H1 (cell line): Measurements from ENCODE around the gene RERE. TPM values are rescaled to one million over a fixed set of nuclear protein-coding genes. Genes with fewer than 3 reads are reported as not detected.

Experiments used
- CTCF ChIA-PET: fragments of 300-600 bp; sonication (Branson Sonifier 250); formaldehyde crosslinking; loops from one replicate; lab custom pipeline; 2021; ENCODE audit not compliant: partially characterized antibody; lab: Charles Lee
- POLR2A ChIA-PET: fragments of 300-600 bp; sonication (Branson Sonifier 250); formaldehyde crosslinking; loops from one replicate; lab custom pipeline; 2021; ENCODE audit warnings: inconsistent platforms; ENCODE audit not compliant: partially characterized antibody; lab: Charles Lee
- DNase-seq, 2 experiments: peaks; one replicate each; pipeline versions ENCODE4 v3.0.0 to v3.0.0-alpha.2; 2010 to 2022; ENCODE audit warnings: low spot score in 2 of 2, low read depth in 1 of 2, mixed read lengths in 1 of 2
- FAIRE-seq: peaks from 2 replicates; lab custom pipeline; 2011; peaks lifted over from hg19 to GRCh38; lab: Jason Lieb, UNC
- H2AFZ ChIP-seq: 2 replicates; pipeline ENCODE4 v1.8.1; 2012; ENCODE audit warnings: low read length, inconsistent platforms
- H2AK5ac ChIP-seq: 2 replicates; pipeline ENCODE4 v1.6.1; 2013; ENCODE audit warnings: low read depth, low read length
- H2BK120ac ChIP-seq: replicated peaks from 2 replicates; pipeline ENCODE3; 2013; ENCODE audit warnings: low read depth, low read length, inconsistent platforms
- H2BK12ac ChIP-seq: 2 replicates; pipeline ENCODE4 v1.6.1; 2013; ENCODE audit warnings: low read depth, low read length
- H2BK15ac ChIP-seq: 2 replicates; pipeline ENCODE4 v1.6.1; 2013; ENCODE audit warnings: low read length
- H2BK20ac ChIP-seq: 2 replicates; pipeline ENCODE4 v1.6.1; 2013; ENCODE audit warnings: low read length
- H2BK5ac ChIP-seq: 2 replicates; pipeline ENCODE4 v1.6.1; 2013; ENCODE audit warnings: low read depth, low read length
- H3K14ac ChIP-seq: 2 replicates; pipeline ENCODE4 v1.6.1; 2013; ENCODE audit warnings: inconsistent platforms; ENCODE audit not compliant: insufficient read length
- H3K18ac ChIP-seq: 2 replicates; pipeline ENCODE4 v1.6.1; 2013; ENCODE audit warnings: low read length; ENCODE audit errors: extremely low read depth
- H3K23ac ChIP-seq: 2 replicates; pipeline ENCODE4 v1.6.1; 2013; ENCODE audit warnings: inconsistent platforms; ENCODE audit not compliant: insufficient read length
- H3K23me2 ChIP-seq: 2 replicates; pipeline ENCODE4 v1.6.1; 2013; ENCODE audit warnings: low read depth, low read length
- H3K27ac ChIP-seq: 2 replicates; pipeline ENCODE4 v1.6.1; 2011; ENCODE audit warnings: low read depth, low read length, inconsistent platforms
- H3K27me3 ChIP-seq, 4 experiments: replicated peaks in 1 of 4; 1 replicate in 1 of 4; 2 replicates in 3 of 4; pipeline versions ENCODE4 v1.6.1 to v1.8.1; 2011 to 2013; ENCODE audit warnings: low read length in 3 of 4, mild to moderate bottlenecking in 3 of 4, inconsistent platforms in 2 of 4, mixed read lengths in 2 of 4, moderate library complexity in 1 of 4; ENCODE audit not compliant: control insufficient read depth in 3 of 4, insufficient read depth in 3 of 4; ENCODE audit errors: extremely low read depth in 1 of 4
- H3K36me3 ChIP-seq, 4 experiments: 2 replicates each; pipeline versions ENCODE4 v1.6.1 to v1.8.1; 2011 to 2013; ENCODE audit warnings: mild to moderate bottlenecking in 4 of 4, low read length in 3 of 4, moderate library complexity in 2 of 4, control low read depth in 1 of 4, inconsistent platforms in 1 of 4; ENCODE audit not compliant: insufficient read depth in 4 of 4, control insufficient read depth in 2 of 4
- H3K4ac ChIP-seq: replicated peaks from 2 replicates; pipeline ENCODE3; 2013; ENCODE audit warnings: low read length, low read depth, mixed read lengths, inconsistent platforms; ENCODE audit not compliant: insufficient read length
- H3K4me1 ChIP-seq, 4 experiments: replicated peaks in 1 of 4; 1 replicate in 1 of 4; 2 replicates in 3 of 4; pipeline versions ENCODE4 v1.6.1 to v1.8.1; 2011 to 2013; ENCODE audit warnings: low read length in 3 of 4, inconsistent platforms in 2 of 4, mixed read lengths in 1 of 4; ENCODE audit not compliant: insufficient read depth in 4 of 4, control insufficient read depth in 3 of 4
- H3K4me2 ChIP-seq, 2 experiments: 2 replicates each; pipeline versions ENCODE4 v1.6.1 to v1.8.1; 2011 to 2013; ENCODE audit warnings: low read depth in 2 of 2, low read length in 2 of 2, control low read depth in 1 of 2, inconsistent platforms in 1 of 2, mild to moderate bottlenecking in 1 of 2; ENCODE audit not compliant: insufficient read depth in 1 of 2
- H3K4me3 ChIP-seq, 4 experiments: fragments of 200-600, 300-600 bp in 1 of 4; sonication (generic), shearing (Covaris generic), sonication (Bioruptor Twin) in 1 of 4; 2 replicates each; pipeline versions ENCODE4 v1.5.1 to v1.8.1; 2011 to 2016; ENCODE audit warnings: low read length in 4 of 4, low read depth in 3 of 4, control low read depth in 2 of 4, inconsistent platforms in 2 of 4, mild to moderate bottlenecking in 2 of 4, mixed read lengths in 1 of 4, moderate library complexity in 1 of 4; ENCODE audit not compliant: insufficient read depth in 2 of 4; ENCODE audit errors: extremely low read depth in 1 of 4
- H3K56ac ChIP-seq: replicated peaks from 2 replicates; pipeline ENCODE3; 2013; ENCODE audit warnings: low read depth, mild to moderate bottlenecking, mixed read lengths, low read length, inconsistent platforms; ENCODE audit not compliant: insufficient read length
- H3K79me1 ChIP-seq: 2 replicates; pipeline ENCODE4 v1.6.1; 2013; ENCODE audit warnings: low read depth, low read length, control low read depth
- H3K79me2 ChIP-seq, 2 experiments: 2 replicates each; pipeline versions ENCODE4 v1.6.1 to v1.8.1; 2012 to 2013; ENCODE audit warnings: low read length in 2 of 2, mild to moderate bottlenecking in 2 of 2, inconsistent platforms in 1 of 2; ENCODE audit not compliant: insufficient read depth in 2 of 2, control insufficient read depth in 1 of 2
- H3K9ac ChIP-seq, 4 experiments: replicated peaks in 1 of 4; 1 replicate in 1 of 4; 2 replicates in 3 of 4; pipeline versions ENCODE4 v1.6.1 to v1.8.1; 2011 to 2013; ENCODE audit warnings: low read depth in 3 of 4, low read length in 3 of 4, control low read depth in 2 of 4, mild to moderate bottlenecking in 2 of 4, moderate library complexity in 2 of 4, inconsistent platforms in 1 of 4; ENCODE audit errors: extremely low read depth in 1 of 4
- H3K9me3 ChIP-seq, 2 experiments: 2 replicates each; pipeline versions ENCODE4 v1.6.1 to v1.8.1; 2012 to 2013; ENCODE audit warnings: mild to moderate bottlenecking in 2 of 2, moderate library complexity in 2 of 2, control low read depth in 1 of 2, inconsistent platforms in 1 of 2, low read depth in 1 of 2, low read length in 1 of 2, mixed read lengths in 1 of 2; ENCODE audit not compliant: insufficient read depth in 2 of 2
- H4K20me1 ChIP-seq, 2 experiments: replicated peaks in 1 of 2; 2 replicates each; pipeline versions ENCODE3 to v1.8.1; 2011 to 2013; ENCODE audit warnings: inconsistent platforms in 2 of 2, low read length in 2 of 2, mild to moderate bottlenecking in 1 of 2; ENCODE audit not compliant: insufficient read depth in 2 of 2, control insufficient read depth in 1 of 2
- H4K5ac ChIP-seq: 2 replicates; pipeline ENCODE4 v1.6.1; 2013; ENCODE audit warnings: low read length, low read depth, mixed read lengths, inconsistent platforms; ENCODE audit not compliant: insufficient read length
- H4K8ac ChIP-seq: 2 replicates; pipeline ENCODE4 v1.8.0; 2013; ENCODE audit warnings: mild to moderate bottlenecking, moderate library complexity, low read length, inconsistent platforms; ENCODE audit not compliant: insufficient read depth; ENCODE audit errors: extremely low read depth
- H4K91ac ChIP-seq: replicated peaks from 2 replicates; pipeline ENCODE3; 2013; ENCODE audit warnings: low read length, mixed read lengths, inconsistent platforms; ENCODE audit not compliant: insufficient read length
- CBX8 ChIP-seq: fragments of 300-800, 300-1000 bp; sonication (generic); IDR thresholded peaks from 2 replicates; pipeline ENCODE4 v1.7.1; 2016; ENCODE audit warnings: low read depth, low read length, borderline replicate concordance
- CEBPB ChIP-seq: IDR thresholded peaks from 2 replicates; pipeline ENCODE4 v1.6.1; 2012; ENCODE audit warnings: low read depth, low read length
- GTF2F1 ChIP-seq: IDR thresholded peaks from 2 replicates; pipeline ENCODE4 v1.6.1; 2012; ENCODE audit warnings: low read depth, low read length, improper control_type of control experiment, borderline replicate concordance
- TBP ChIP-seq: IDR thresholded peaks from 2 replicates; pipeline ENCODE4 v1.6.1; 2011; ENCODE audit warnings: low read depth, low read length, improper control_type of control experiment
- WGBS, 2 experiments: shearing (Covaris generic) in 1 of 2; methylation state at CpG; one replicate each; pipeline versions ENCODE4 v1.1.6 to v1.1.7; 2013 to 2015; ENCODE audit warnings: low lambda C conversion rate in 2 of 2, mixed read lengths in 2 of 2, inconsistent platforms in 1 of 2, low coverage in 1 of 2, missing lambda C conversion rate in 1 of 2; ENCODE audit not compliant: insufficient replicate concordance in 2 of 2, insufficient coverage in 1 of 2, insufficient read length in 1 of 2; ENCODE audit errors: extremely low coverage in 1 of 2, missing lambda C conversion rate in 1 of 2; 5-methylcytosine and 5-hydroxymethylcytosine counted together
- polyA plus RNA-seq, 7 experiments: library from polyadenylated mRNA; depleted of rRNA in 3 of 7; stranded (reverse) in 5 of 7; unstranded in 2 of 7; fragments of >200 nt in 5 of 7; fragments of 200-250 nt in 2 of 7; gene quantifications; 1 replicate in 5 of 7; 2 replicates in 1 of 7; 4 replicates in 1 of 7; pipeline versions ENCODE4 v1.2.1 to v1.2.3, GENCODE V29; 2011 to 2013; ENCODE audit warnings: missing spikeins in 2 of 7, mixed read lengths in 2 of 7
- total RNA-seq: library from RNA; stranded (reverse); fragmentation: NEBNext Ultra II Directional; extraction: Animal tissue kit (Norgen Biotek cat#: 25700); gene quantifications from 2 replicates; pipeline ENCODE4 v1.2.1, GENCODE V29; 2021
- TF ChIP-seq, protein P1 (sequence below), 3 experiments: IDR thresholded peaks; 1 replicate in 2 of 3; 2 replicates in 1 of 3; pipeline versions ENCODE4 v1.5.1 to v1.6.1; 2011; ENCODE audit warnings: low read length in 3 of 3, mild to moderate bottlenecking in 3 of 3, inconsistent platforms in 2 of 3, low read depth in 1 of 3, moderate library complexity in 1 of 3; ENCODE audit not compliant: insufficient read depth in 1 of 3; ENCODE audit errors: control extremely low read depth in 1 of 3

RERE gene
- total and polyA plus RNA-seq, 2 of the 8 experiments (the other 6 are each of a cell fraction or from before 2014, with no cell fraction given), result 15.3 to 142 TPM

DNA sequence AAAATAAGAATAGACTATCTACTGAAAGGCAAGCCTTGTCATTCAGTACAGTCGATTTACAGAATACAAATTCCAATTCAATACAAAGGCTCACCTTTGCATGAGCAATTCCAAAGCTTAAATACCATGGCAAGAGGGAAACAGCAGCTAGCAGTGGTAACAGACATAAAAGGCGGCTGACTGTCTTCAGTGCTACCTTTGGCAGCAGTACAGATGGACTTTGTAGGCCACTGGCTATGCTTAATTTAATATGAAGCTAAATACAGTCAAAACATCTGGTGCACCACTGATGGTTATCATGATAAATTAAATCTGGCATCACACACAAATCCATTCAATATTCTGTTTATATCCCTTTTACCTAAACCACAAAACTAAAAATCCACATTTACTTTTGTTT, 62.4 kb downstream of the RERE start:
- H2AFZ ChIP-seq, result no peak overlapping the region
- DNase-seq (no peak), FAIRE-seq (no peak)
- H2BK20ac ChIP-seq, result no peak overlapping the region
- peaks cover 2 to 7% (median 5%) of the 10 kb centered on the region in 4 experiments; a peak in 4 of 7 replicates for H3K4me1 ChIP-seq
- no peak overlapping the region for H2BK5ac ChIP-seq
- H3K79me1 ChIP-seq, result no peaks in the 10 kb centered on the region
- 71% methylated on average over 2 of the region's 2 CpGs; no CpG with 5 or more reads in 1 of the 2 experiments for WGBS, 2 experiments
- H2BK15ac ChIP-seq, result no peak overlapping the region
- H3K23me2 ChIP-seq, result no peaks in the 10 kb centered on the region
- no peak overlapping the region for H4K91ac ChIP-seq
- H3K79me2 ChIP-seq, result peaks cover 0 to 75% of the 10 kb centered on the region in 2 experiments; a peak in 2 of 4 replicates
- no peak overlapping the region for H3K56ac ChIP-seq
- no peaks in the 10 kb centered on the region; a peak in 1 of 7 replicates for H3K27me3 ChIP-seq
- no peak overlapping the region for H4K5ac ChIP-seq
- no peaks in the 10 kb centered on the region for H3K36me3 ChIP-seq
- no peak overlapping the region for H4K8ac ChIP-seq
- H3K4me2 ChIP-seq, result 0 out of 4 replicates have a peak overlapping the region, but pooled peaks of 1 of the 2 experiments have one; percentile 1
- CTCF ChIA-PET, result interaction anchor here (0.6 to 2.4 kb wide), 2 partner anchors 9 to 44 kb away, joined by 3 to 7 read pairs; no protein-coding TSS in a partner anchor
- no peak overlapping the region for H3K23ac ChIP-seq
- no peaks in the 10 kb centered on the region for H3K9me3 ChIP-seq
- no peak overlapping the region for H3K18ac ChIP-seq
- H2BK12ac ChIP-seq, result no peak overlapping the region
- POLR2A ChIA-PET, result no interaction called here
- TF ChIP-seq TBP, result no peak
- no peak for TF ChIP-seq CBX8
- no peak for TF ChIP-seq CEBPB
- TF ChIP-seq GTF2F1, result no peak
- TF ChIP-seq, protein P1, sequence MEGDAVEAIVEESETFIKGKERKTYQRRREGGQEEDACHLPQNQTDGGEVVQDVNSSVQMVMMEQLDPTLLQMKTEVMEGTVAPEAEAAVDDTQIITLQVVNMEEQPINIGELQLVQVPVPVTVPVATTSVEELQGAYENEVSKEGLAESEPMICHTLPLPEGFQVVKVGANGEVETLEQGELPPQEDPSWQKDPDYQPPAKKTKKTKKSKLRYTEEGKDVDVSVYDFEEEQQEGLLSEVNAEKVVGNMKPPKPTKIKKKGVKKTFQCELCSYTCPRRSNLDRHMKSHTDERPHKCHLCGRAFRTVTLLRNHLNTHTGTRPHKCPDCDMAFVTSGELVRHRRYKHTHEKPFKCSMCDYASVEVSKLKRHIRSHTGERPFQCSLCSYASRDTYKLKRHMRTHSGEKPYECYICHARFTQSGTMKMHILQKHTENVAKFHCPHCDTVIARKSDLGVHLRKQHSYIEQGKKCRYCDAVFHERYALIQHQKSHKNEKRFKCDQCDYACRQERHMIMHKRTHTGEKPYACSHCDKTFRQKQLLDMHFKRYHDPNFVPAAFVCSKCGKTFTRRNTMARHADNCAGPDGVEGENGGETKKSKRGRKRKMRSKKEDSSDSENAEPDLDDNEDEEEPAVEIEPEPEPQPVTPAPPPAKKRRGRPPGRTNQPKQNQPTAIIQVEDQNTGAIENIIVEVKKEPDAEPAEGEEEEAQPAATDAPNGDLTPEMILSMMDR (IDR thresholded peaks at IDR 0.05; ENCODE audit: control extremely low read depth in 1 of 3, insufficient read depth in 1 of 3, low read depth in 1 of 3, low read length in 3 of 3), result no peak
- H2AK5ac ChIP-seq, result no peak overlapping the region
- no peak overlapping the region for H2BK120ac ChIP-seq
- no peak overlapping the region for H3K4me3 ChIP-seq
- H3K9ac ChIP-seq, result no peak overlapping the region
- no peak overlapping the region for H3K4ac ChIP-seq
- no peak overlapping the region for H3K14ac ChIP-seq
- H3K27ac ChIP-seq, result no peak overlapping the region
- H4K20me1 ChIP-seq, result peaks cover 0 to 2% of the 10 kb centered on the region in 2 experiments
